HepG2 (cell line): Measurements from ENCODE around the gene ENDOG. TPM values are rescaled to one million over a fixed set of nuclear protein-coding genes. Genes with fewer than 3 reads are reported as not detected.
A peak's percentile ranks its signal among the peaks of the same experiment; 100 is the strongest.

ENCODE experiments used
- GATAD2A ChIP-seq: IDR thresholded peaks from 2 replicates; pipeline ENCODE4 v1.6.1; 2016
- GTF3A ChIP-seq: sonication (generic); formaldehyde crosslinking; conservative IDR thresholded peaks from 2 replicates; pipeline ENCODE4 v1.4.0; 2020; ENCODE audit warnings: mild to moderate bottlenecking, missing genetic modification reagents
- JDP2 ChIP-seq: sonication (generic); formaldehyde crosslinking; IDR thresholded peaks from 2 replicates; pipeline ENCODE4 v1.8.1; 2022; ENCODE audit warnings: missing genetic modification reagents, borderline replicate concordance
- KMT2A ChIP-seq: sonication (generic); formaldehyde crosslinking; IDR thresholded peaks from 2 replicates; pipeline ENCODE4 v1.4.0; 2020; ENCODE audit warnings: missing genetic modification reagents
- NCOA1 ChIP-seq: sonication (generic); formaldehyde crosslinking; IDR thresholded peaks from 2 replicates; pipeline ENCODE4 v1.9.0; 2021; ENCODE audit warnings: missing genetic modification reagents
- SMC3 ChIP-seq: IDR thresholded peaks from 2 replicates; pipeline ENCODE4 v1.6.1; 2011; ENCODE audit warnings: low read length, improper control_type of control experiment
- STAT5B ChIP-seq: sonication (generic); formaldehyde crosslinking; IDR thresholded peaks from 2 replicates; pipeline ENCODE4 v1.4.0; 2020; ENCODE audit warnings: missing genetic modification reagents
- TARDBP ChIP-seq: sonication (generic); formaldehyde crosslinking; IDR thresholded peaks from 2 replicates; pipeline ENCODE4 v1.8.0; 2022; ENCODE audit warnings: mild to moderate bottlenecking, missing genetic modification reagents
- ZBTB3 ChIP-seq: sonication (generic); formaldehyde crosslinking; IDR thresholded peaks from 2 replicates; pipeline ENCODE4 v1.4.0; 2020; ENCODE audit warnings: low read depth, mild to moderate bottlenecking, moderate library complexity, missing genetic modification reagents, borderline replicate concordance
- ZNF317 ChIP-seq: sonication (generic); formaldehyde crosslinking; IDR thresholded peaks from 2 replicates; pipeline ENCODE4 v1.5.0; 2020; ENCODE audit warnings: mild to moderate bottlenecking, missing genetic modification reagents
- ZNF331 ChIP-seq: sonication (generic); formaldehyde crosslinking; IDR thresholded peaks from 2 replicates; pipeline ENCODE4 v1.4.0; 2020; ENCODE audit warnings: missing genetic modification reagents
- ZNF614 ChIP-seq: IDR thresholded peaks from 2 replicates; pipeline ENCODE4 v1.6.1; 2018; ENCODE audit warnings: missing biosample characterization, missing genetic modification reagents, inconsistent platforms, borderline replicate concordance
- ZNF788 ChIP-seq: sonication (generic); formaldehyde crosslinking; IDR thresholded peaks from 2 replicates; pipeline ENCODE4 v1.5.0; 2020; ENCODE audit warnings: mild to moderate bottlenecking, missing genetic modification reagents, borderline replicate concordance
- polyA plus RNA-seq, 8 experiments: library from polyadenylated mRNA; depleted of rRNA in 3 of 8; stranded (reverse) in 7 of 8; unstranded in 1 of 8; fragments of >200 nt; fragmentation: Illumina TruSeq in 4 of 8; extraction: Trizol in 4 of 8; gene quantifications; 2 replicates each; pipeline versions ENCODE4 v1.2.1 to v1.2.3, GENCODE V29; 2011 to 2016; ENCODE audit warnings: low read depth in 4 of 8, missing spikeins in 1 of 8, mixed read lengths in 1 of 8; ENCODE audit not compliant: insufficient read depth in 1 of 8
- total RNA-seq, 5 experiments: library from RNA; depleted of rRNA; stranded (reverse); fragments of >200 nt; fragmentation: Illumina TruSeq; extraction: Trizol; gene quantifications; 2 replicates each; pipeline ENCODE4 v1.2.3, GENCODE V29; 2016; ENCODE audit warnings: low read depth in 1 of 5
- TF ChIP-seq, protein P1 (sequence below): sonication (generic); IDR thresholded peaks from 2 replicates; pipeline ENCODE4 v1.6.1; 2016; ENCODE audit warnings: low read depth, borderline replicate concordance
- TF ChIP-seq, protein P2 (sequence below): sonication (generic); formaldehyde crosslinking; IDR thresholded peaks from 2 replicates; pipeline ENCODE4 v1.4.0; 2020; ENCODE audit warnings: low read depth, mild to moderate bottlenecking, missing genetic modification reagents
- TF ChIP-seq, protein P3 (sequence below): sonication (generic); formaldehyde crosslinking; IDR thresholded peaks from 2 replicates; pipeline ENCODE4 v1.4.0; 2020; ENCODE audit warnings: missing genetic modification reagents; ENCODE audit errors: not compliant biosample characterization
- TF ChIP-seq, protein P4 (sequence below): sonication (generic); formaldehyde crosslinking; IDR thresholded peaks from 2 replicates; pipeline ENCODE4 v1.8.0; 2022; ENCODE audit warnings: mild to moderate bottlenecking, missing genetic modification reagents; ENCODE audit not compliant: insufficient replicate concordance
- TF ChIP-seq, protein P5 (sequence below): sonication (generic); formaldehyde crosslinking; IDR thresholded peaks from 2 replicates; pipeline ENCODE4 v1.4.0; 2020; ENCODE audit warnings: mild to moderate bottlenecking, missing genetic modification reagents

ENDOG gene
- total and polyA plus RNA-seq, 2 of the 13 experiments (the other 11 are each of a cell fraction or from before 2014, with no cell fraction given): 26.3 to 28.8 TPM

DNA sequence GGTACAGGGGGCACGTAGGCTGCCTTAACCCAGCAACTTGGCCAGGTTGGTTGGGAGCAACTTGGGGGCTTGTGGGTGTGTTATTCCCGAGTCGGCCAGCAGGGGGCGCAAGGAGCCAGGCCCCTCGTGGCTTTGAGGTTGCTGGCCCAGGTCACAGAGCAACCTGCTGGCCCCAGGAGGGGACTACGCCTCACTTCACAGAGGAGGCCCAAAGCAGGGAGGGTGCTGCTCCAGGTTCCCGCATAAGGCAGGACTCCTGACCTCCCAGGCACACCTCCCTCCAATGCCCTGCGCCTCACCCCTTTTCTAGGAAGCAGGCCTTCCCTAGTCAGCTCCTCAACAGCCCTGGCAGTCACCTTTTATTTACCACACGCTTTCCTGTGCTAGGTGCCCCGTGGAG is 45.3 kb downstream of the ENDOG start (continued):
- TF ChIP-seq JDP2 (no peak), ZNF788 (peak; percentile 63; the same call in 1 of the 2 replicates), ZNF331 (CRISPR knock-in tag) (no peak), GTF3A (CRISPR knock-in tag) (no peak), ZBTB3 (no peak), NCOA1 (CRISPR knock-in tag) (no peak), KMT2A (no peak), GATAD2A (CRISPR knock-in tag) (peak; percentile 36; the same call in 1 of the 2 replicates), ZNF614 (CRISPR knock-in tag) (no peak; the same call in 1 of the 2 replicates), STAT5B (no peak), ZNF317 (no peak), SMC3 (peak; percentile 76; the same call in 1 of the 2 replicates), TARDBP (CRISPR knock-in tag) (peak; percentile 66; the same call in 1 of the 2 replicates)
- TF ChIP-seq, protein P1, sequence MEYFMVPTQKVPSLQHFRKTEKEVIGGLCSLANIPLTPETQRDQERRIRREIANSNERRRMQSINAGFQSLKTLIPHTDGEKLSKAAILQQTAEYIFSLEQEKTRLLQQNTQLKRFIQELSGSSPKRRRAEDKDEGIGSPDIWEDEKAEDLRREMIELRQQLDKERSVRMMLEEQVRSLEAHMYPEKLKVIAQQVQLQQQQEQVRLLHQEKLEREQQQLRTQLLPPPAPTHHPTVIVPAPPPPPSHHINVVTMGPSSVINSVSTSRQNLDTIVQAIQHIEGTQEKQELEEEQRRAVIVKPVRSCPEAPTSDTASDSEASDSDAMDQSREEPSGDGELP: no peak
- TF ChIP-seq, protein P2, sequence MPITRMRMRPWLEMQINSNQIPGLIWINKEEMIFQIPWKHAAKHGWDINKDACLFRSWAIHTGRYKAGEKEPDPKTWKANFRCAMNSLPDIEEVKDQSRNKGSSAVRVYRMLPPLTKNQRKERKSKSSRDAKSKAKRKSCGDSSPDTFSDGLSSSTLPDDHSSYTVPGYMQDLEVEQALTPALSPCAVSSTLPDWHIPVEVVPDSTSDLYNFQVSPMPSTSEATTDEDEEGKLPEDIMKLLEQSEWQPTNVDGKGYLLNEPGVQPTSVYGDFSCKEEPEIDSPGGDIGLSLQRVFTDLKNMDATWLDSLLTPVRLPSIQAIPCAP (CRISPR knock-in tag): no peak
- TF ChIP-seq, protein P3, sequence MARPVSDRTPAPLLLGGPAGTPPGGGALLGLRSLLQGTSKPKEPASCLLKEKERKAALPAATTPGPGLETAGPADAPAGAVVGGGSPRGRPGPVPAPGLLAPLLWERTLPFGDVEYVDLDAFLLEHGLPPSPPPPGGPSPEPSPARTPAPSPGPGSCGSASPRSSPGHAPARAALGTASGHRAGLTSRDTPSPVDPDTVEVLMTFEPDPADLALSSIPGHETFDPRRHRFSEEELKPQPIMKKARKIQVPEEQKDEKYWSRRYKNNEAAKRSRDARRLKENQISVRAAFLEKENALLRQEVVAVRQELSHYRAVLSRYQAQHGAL: no peak
- TF ChIP-seq, protein P4, sequence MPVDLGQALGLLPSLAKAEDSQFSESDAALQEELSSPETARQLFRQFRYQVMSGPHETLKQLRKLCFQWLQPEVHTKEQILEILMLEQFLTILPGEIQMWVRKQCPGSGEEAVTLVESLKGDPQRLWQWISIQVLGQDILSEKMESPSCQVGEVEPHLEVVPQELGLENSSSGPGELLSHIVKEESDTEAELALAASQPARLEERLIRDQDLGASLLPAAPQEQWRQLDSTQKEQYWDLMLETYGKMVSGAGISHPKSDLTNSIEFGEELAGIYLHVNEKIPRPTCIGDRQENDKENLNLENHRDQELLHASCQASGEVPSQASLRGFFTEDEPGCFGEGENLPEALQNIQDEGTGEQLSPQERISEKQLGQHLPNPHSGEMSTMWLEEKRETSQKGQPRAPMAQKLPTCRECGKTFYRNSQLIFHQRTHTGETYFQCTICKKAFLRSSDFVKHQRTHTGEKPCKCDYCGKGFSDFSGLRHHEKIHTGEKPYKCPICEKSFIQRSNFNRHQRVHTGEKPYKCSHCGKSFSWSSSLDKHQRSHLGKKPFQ (CRISPR knock-in tag): no peak
- TF ChIP-seq, protein P5, sequence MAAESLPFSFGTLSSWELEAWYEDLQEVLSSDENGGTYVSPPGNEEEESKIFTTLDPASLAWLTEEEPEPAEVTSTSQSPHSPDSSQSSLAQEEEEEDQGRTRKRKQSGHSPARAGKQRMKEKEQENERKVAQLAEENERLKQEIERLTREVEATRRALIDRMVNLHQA (CRISPR knock-in tag): no peak
